Keratinocyte (primary cell): Measurements from ENCODE around the gene CASZ1. TPM values are rescaled to one million over a fixed set of nuclear protein-coding genes. Genes with fewer than 3 reads are reported as not detected.

Experiments
- DNase-seq: peaks from one replicate; pipeline ENCODE4 v3.0.0-alpha.2; 2011; ENCODE audit warnings: low read depth, missing footprints, low spot score
- FAIRE-seq: peaks from 2 replicates; lab custom pipeline; 2011; peaks lifted over from hg19 to GRCh38; lab: Jason Lieb, UNC
- H2AFZ ChIP-seq: 2 replicates; pipeline ENCODE4 v1.6.0; 2012; ENCODE audit warnings: low read length, control low read depth, inconsistent platforms; ENCODE audit not compliant: control insufficient read depth
- H3K27ac ChIP-seq: 2 replicates; pipeline ENCODE4 v1.5.1; 2011; ENCODE audit warnings: low read length; ENCODE audit not compliant: control insufficient read depth, insufficient read depth
- H3K27me3 ChIP-seq: 3 replicates; pipeline ENCODE4 v1.6.0; 2011; ENCODE audit warnings: low read length; ENCODE audit not compliant: control insufficient read depth, insufficient read depth; ENCODE audit errors: extremely low read depth
- H3K36me3 ChIP-seq, 2 experiments: 2 replicates in 1 of 2; 3 replicates in 1 of 2; pipeline ENCODE4 v1.5.1; 2011; ENCODE audit warnings: low read length in 2 of 2, mild to moderate bottlenecking in 1 of 2; ENCODE audit not compliant: control insufficient read depth in 2 of 2, insufficient read depth in 2 of 2; ENCODE audit errors: extremely low read depth in 1 of 2
- H3K4me1 ChIP-seq: 3 replicates; pipeline ENCODE4 v1.5.1; 2011; ENCODE audit warnings: low read length; ENCODE audit not compliant: control insufficient read depth, insufficient read depth; ENCODE audit errors: extremely low read depth
- H3K4me2 ChIP-seq: 3 replicates; pipeline ENCODE4 v1.6.0; 2011; ENCODE audit warnings: low read depth, low read length; ENCODE audit not compliant: control insufficient read depth, insufficient read depth; ENCODE audit errors: extremely low read depth
- H3K4me3 ChIP-seq, 3 experiments: fragments of 200-600 bp in 1 of 3; sonication (generic) in 1 of 3; 2 replicates in 2 of 3; 3 replicates in 1 of 3; pipeline ENCODE4 v1.5.1; 2011 to 2016; ENCODE audit warnings: low read length in 3 of 3, mild to moderate bottlenecking in 3 of 3, control low read depth in 2 of 3, inconsistent platforms in 1 of 3, low read depth in 1 of 3, mixed read lengths in 1 of 3, mixed run types in 1 of 3, moderate library complexity in 1 of 3; ENCODE audit not compliant: control insufficient read depth in 2 of 3, insufficient read depth in 2 of 3; ENCODE audit errors: extremely low read depth in 1 of 3
- H3K79me2 ChIP-seq: 2 replicates; pipeline ENCODE4 v1.6.0; 2012; ENCODE audit warnings: low read length; ENCODE audit not compliant: control insufficient read depth, insufficient read depth
- H3K9ac ChIP-seq: 3 replicates; pipeline ENCODE4 v1.6.0; 2011; ENCODE audit warnings: low read length; ENCODE audit not compliant: control insufficient read depth, insufficient read depth; ENCODE audit errors: extremely low read depth
- H3K9me1 ChIP-seq: 3 replicates; pipeline ENCODE4 v1.6.0; 2011; ENCODE audit warnings: low read length; ENCODE audit not compliant: control insufficient read depth, insufficient read depth; ENCODE audit errors: extremely low read depth
- H3K9me3 ChIP-seq: 2 replicates; pipeline ENCODE4 v1.5.1; 2012; ENCODE audit warnings: low read depth, low read length; ENCODE audit not compliant: control insufficient read depth
- H4K20me1 ChIP-seq: 3 replicates; pipeline ENCODE4 v1.6.0; 2011; ENCODE audit warnings: low read length; ENCODE audit not compliant: control insufficient read depth, insufficient read depth; ENCODE audit errors: extremely low read depth
- CTCF ChIP-seq, 3 experiments: IDR thresholded peaks in 1 of 3; conservative IDR thresholded peaks in 1 of 3; optimal IDR thresholded peaks in 1 of 3; 2 replicates in 2 of 3; 3 replicates in 1 of 3; pipeline versions ENCODE3 to v1.5.1; 2011; ENCODE audit warnings: low read length in 3 of 3, mild to moderate bottlenecking in 3 of 3, moderate library complexity in 2 of 3, control low read depth in 1 of 3, inconsistent platforms in 1 of 3; ENCODE audit not compliant: insufficient read depth in 2 of 3; ENCODE audit errors: extremely low read depth in 1 of 3
- EZH2 ChIP-seq: IDR thresholded peaks from one replicate; pipeline ENCODE4 v1.6.1; 2012; ENCODE audit warnings: inconsistent platforms, mild to moderate bottlenecking, low read length, moderate library complexity
- dilution Hi-C: fragments of 300-500 bp; cut with MboI; formaldehyde crosslinking; loops from one replicate; pipeline ENCODE4 v1.7.0; 2020; ENCODE audit warnings: low sequenced_read_pairs; ENCODE audit not compliant: extremely low pct_ligation_motif_present
- polyA plus RNA-seq, 5 experiments: library from polyadenylated mRNA; depleted of rRNA in 3 of 5; stranded (reverse) in 3 of 5; stranded (forward) in 1 of 5; unstranded in 1 of 5; fragments of >200 nt; gene quantifications; 1 replicate in 1 of 5; 2 replicates in 3 of 5; 3 replicates in 1 of 5; pipeline versions ENCODE4 v1.2.1 to v1.2.3, GENCODE V29; 2011 to 2012; ENCODE audit warnings: missing spikeins in 2 of 5, low read depth in 1 of 5, low replicate concordance in 1 of 5

The CASZ1 gene
- polyA plus RNA-seq, 1 donor (not counting 4 experiments of a cell fraction or from before 2014, with no cell fraction given), result 2.8 TPM

- Histone ChIP-seq H2AFZ (no peak overlapping the region), H4K20me1 (no peaks in the 10 kb centered on the region), H3K36me3 (no peaks in the 10 kb centered on the region), H3K9me1 (no peaks in the 10 kb centered on the region), H3K27ac (no peak overlapping the region), H3K4me1 (peaks cover 43% of the 10 kb centered on the region), H3K79me2 (no peaks in the 10 kb centered on the region), H3K9me3 (no peaks in the 10 kb centered on the region), H3K4me2 (no peak overlapping the region), H3K4me3 (no peak overlapping the region), H3K9ac (no peak overlapping the region), H3K27me3 (no peaks in the 10 kb centered on the region)
- TF ChIP-seq EZH2 (no peak), CTCF (optimal IDR thresholded peaks at IDR 0.05 in 1 of 3, IDR thresholded peaks at IDR 0.05 in 1 of 3, conservative IDR thresholded peaks at IDR 0.05 in 1 of 3; ENCODE audit: extremely low read depth in 1 of 3, insufficient read depth in 2 of 3, low read length in 3 of 3) (no peak)
- dilution Hi-C loops, result no loop called here
- FAIRE-seq (no peak), DNase-seq (no peak)
Observed at GRCh38 chr1:10820422-10820821, 24.0 kb upstream of the CASZ1 start.

GRCh38 chr1:10819198-10819901 is 22.9 kb upstream of the CASZ1 start:
- dilution Hi-C loops, result no loop called here

More at GRCh38 chr1:10819198-10819901, 22.9 kb upstream of the CASZ1 start:
- H3K4me3 ChIP-seq, result no peak overlapping the region
- H3K4me2 ChIP-seq, result peak overlapping the region; percentile 64
- H3K9ac ChIP-seq, result no peak overlapping the region
- no peaks in the 10 kb centered on the region for H3K79me2 ChIP-seq
- H3K36me3 ChIP-seq, result no peaks in the 10 kb centered on the region
- no peaks in the 10 kb centered on the region for H3K9me1 ChIP-seq
- DNase-seq, result no peak
- no peak overlapping the region for H3K27ac ChIP-seq
- H3K27me3 ChIP-seq, result no peaks in the 10 kb centered on the region
- peaks cover 34% of the 10 kb centered on the region for H3K4me1 ChIP-seq
- no peaks in the 10 kb centered on the region for H4K20me1 ChIP-seq
- no peak overlapping the region for H2AFZ ChIP-seq
- no peak for TF ChIP-seq EZH2
- TF ChIP-seq CTCF (optimal IDR thresholded peaks at IDR 0.05 in 1 of 3, IDR thresholded peaks at IDR 0.05 in 1 of 3, conservative IDR thresholded peaks at IDR 0.05 in 1 of 3; ENCODE audit: extremely low read depth in 1 of 3, insufficient read depth in 2 of 3, low read length in 3 of 3), result no peak
- FAIRE-seq, result no peak
- H3K9me3 ChIP-seq, result no peaks in the 10 kb centered on the region
